Tibial nerve (tissue), 4 donors: ENCODE measurements around the gene RABEP2. TPM values are rescaled to one million over a fixed set of nuclear protein-coding genes. Genes with fewer than 3 reads are reported as not detected.

ENCODE experiments used
- DNase-seq, 2 donors: peaks; one replicate each; pipeline ENCODE4 v3.0.0-alpha.2; 2019; ENCODE audit warnings: low spot score in 2 of 2
- H3K27ac ChIP-seq, 4 donors: fragments of 200-600 bp; sonication (generic) in 3 of 4; one replicate each; pipeline ENCODE4 v1.5.1; 2017 to 2019; ENCODE audit warnings: mild to moderate bottlenecking in 1 of 4
- H3K27me3 ChIP-seq, 2 donors: fragments of 200-600 bp; sonication (generic) in 1 of 2; one replicate each; pipeline versions ENCODE4 v1.5.1 to v1.6.0; 2017 to 2019
- H3K36me3 ChIP-seq, 3 donors: fragments of 200-600 bp; sonication (generic); one replicate each; pipeline ENCODE4 v1.5.1; 2018 to 2019
- H3K4me1 ChIP-seq, 4 donors: fragments of 200-600 bp; sonication (generic) in 3 of 4; one replicate each; pipeline ENCODE4 v1.5.1; 2017 to 2019
- H3K4me3 ChIP-seq, 4 donors: fragments of 200-600 bp; sonication (generic) in 3 of 4; one replicate each; pipeline ENCODE4 v1.5.1; 2017 to 2019; ENCODE audit warnings: mild to moderate bottlenecking in 1 of 4, moderate library complexity in 1 of 4
- H3K9me3 ChIP-seq, 4 donors: fragments of 200-600 bp; sonication (generic) in 3 of 4; one replicate each; pipeline ENCODE4 v1.5.1; 2017 to 2019
- EP300 ChIP-seq, 2 donors: sonication (generic); formaldehyde crosslinking; IDR thresholded peaks; one replicate each; pipeline ENCODE4 v1.6.1; 2017; ENCODE audit warnings: antibody characterized with exemption in 2 of 2, mild to moderate bottlenecking in 1 of 2
- POLR2A ChIP-seq, 2 donors: fragments of 450-650 bp; IDR thresholded peaks; one replicate each; pipeline ENCODE4 v1.6.1; 2017; ENCODE audit warnings: antibody characterized with exemption in 2 of 2, mild to moderate bottlenecking in 2 of 2, moderate library complexity in 2 of 2
- WGBS, 2 donors: methylation state at CpG; one replicate each; pipeline ENCODE4 v1.1.5; 2018; 5-methylcytosine and 5-hydroxymethylcytosine counted together
- total RNA-seq, 4 donors: library from RNA; depleted of rRNA; stranded (reverse); fragments of >200 nt; gene quantifications; one replicate each; pipeline ENCODE4 v1.1.0, GENCODE V29; 2016
- TF ChIP-seq, protein P1 (sequence below), 5 experiments: fragments of 200-600 bp in 3 of 5; fragments of 450-650 bp in 2 of 5; sonication (generic) in 3 of 5; IDR thresholded peaks; one replicate each; pipeline ENCODE4 v1.5.1; 2016 to 2019; ENCODE audit warnings: antibody characterized with exemption in 5 of 5, mild to moderate bottlenecking in 3 of 5, moderate library complexity in 2 of 5

The RABEP2 gene
- total RNA-seq, 4 donors from 2014 or later: 30.3 to 57.0 (median 32.4) TPM

DNA sequence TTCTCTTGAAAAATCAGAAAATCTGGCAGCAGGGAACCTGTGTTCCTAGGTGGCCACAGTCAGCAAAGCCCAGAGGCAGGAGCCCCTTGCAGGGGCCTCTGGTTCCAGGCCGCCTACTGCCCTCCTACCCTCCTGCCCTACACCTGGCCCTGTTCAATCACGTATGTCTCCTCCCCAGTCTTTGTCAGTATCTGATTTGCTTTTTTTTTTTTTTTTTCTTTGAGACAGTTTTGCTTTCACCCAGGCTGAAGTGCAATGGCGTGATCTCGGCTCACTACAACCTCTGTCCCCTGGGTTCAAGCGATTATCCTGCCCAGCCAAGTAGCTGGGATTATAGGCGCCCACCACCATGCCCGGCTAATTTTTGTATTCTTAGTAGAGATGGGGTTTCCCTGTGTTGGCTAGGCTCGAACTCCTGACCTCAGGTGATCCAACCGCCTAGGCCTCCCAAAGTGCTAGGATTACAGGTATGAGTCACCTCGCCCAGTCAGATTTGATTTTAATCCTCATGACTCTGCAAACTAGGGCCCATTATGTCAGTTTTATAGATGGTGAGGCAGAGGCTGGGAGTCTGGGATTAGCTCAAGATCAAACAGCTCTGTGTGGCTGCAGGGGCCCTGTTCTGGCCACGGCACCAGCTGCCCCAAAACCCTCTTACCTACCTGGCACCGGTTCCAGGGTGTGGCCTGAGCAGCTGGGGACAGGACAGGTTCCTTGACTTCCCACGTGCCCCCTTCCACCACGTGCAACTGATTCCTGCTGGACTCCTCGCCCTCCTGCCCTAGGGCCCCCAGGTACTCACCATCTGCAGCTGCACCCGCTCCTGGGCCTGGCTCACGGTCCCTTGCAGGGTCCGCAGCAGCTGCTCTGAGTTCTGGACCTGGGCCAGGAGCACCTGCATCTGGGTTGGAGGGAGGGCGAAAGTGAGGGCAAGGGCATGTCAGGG, 14.7 kb downstream of the RABEP2 start:
- Histone ChIP-seq H3K27me3 (no peaks in the 10 kb centered on the region), H3K27ac (no peak overlapping the region), H3K4me3 (no peak overlapping the region), H3K9me3 (no peaks in the 10 kb centered on the region), H3K4me1 (no peaks in the 10 kb centered on the region), H3K36me3 (peaks cover 0 to 87% (median 14%) of the 10 kb centered on the region in 3 donors)
- 83 to 84% methylated on average over 16 to 19 of the region's 19 CpGs for WGBS, 2 donors
- no peak for TF ChIP-seq POLR2A (IDR thresholded peaks at IDR 0.05)
- no peak for TF ChIP-seq EP300 (IDR thresholded peaks at IDR 0.05)
- TF ChIP-seq, protein P1, sequence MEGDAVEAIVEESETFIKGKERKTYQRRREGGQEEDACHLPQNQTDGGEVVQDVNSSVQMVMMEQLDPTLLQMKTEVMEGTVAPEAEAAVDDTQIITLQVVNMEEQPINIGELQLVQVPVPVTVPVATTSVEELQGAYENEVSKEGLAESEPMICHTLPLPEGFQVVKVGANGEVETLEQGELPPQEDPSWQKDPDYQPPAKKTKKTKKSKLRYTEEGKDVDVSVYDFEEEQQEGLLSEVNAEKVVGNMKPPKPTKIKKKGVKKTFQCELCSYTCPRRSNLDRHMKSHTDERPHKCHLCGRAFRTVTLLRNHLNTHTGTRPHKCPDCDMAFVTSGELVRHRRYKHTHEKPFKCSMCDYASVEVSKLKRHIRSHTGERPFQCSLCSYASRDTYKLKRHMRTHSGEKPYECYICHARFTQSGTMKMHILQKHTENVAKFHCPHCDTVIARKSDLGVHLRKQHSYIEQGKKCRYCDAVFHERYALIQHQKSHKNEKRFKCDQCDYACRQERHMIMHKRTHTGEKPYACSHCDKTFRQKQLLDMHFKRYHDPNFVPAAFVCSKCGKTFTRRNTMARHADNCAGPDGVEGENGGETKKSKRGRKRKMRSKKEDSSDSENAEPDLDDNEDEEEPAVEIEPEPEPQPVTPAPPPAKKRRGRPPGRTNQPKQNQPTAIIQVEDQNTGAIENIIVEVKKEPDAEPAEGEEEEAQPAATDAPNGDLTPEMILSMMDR (IDR thresholded peaks at IDR 0.05): no peak
- no peak for DNase-seq

DNA sequence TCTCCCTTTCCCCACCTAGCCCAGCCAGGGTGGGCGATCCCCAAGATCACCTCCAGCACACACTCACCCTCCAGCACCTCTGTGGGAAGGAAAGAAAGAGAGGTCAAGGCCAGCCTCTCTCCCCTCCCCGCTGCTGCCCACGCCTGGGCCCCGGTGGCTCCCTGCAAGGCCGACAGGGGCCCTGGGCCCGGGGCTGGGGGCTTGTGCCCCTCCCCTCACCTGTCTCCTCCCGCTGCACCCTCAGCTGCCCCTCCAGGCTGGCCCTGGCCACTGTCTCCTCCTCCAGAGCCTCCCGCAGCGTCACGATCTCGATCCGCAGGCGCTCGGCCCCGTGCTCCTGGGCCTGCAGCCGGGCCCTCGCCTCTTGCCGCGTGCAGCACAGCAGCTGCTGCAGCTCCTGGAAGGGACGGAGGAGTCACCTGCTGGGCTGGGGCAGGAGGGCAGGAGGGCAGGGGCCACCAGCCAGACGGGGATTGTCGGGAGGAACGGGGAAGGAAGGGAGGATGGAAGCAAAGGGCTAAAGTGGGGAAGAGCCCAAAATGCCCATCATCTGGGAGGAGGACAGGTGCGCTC, 19.2 kb downstream of the RABEP2 start:
- no peaks in the 10 kb centered on the region for H3K9me3 ChIP-seq
- 73 to 76% methylated on average over 24 of the region's 24 CpGs for WGBS, 2 donors
- TF ChIP-seq EP300 (IDR thresholded peaks at IDR 0.05) (no peak), POLR2A (IDR thresholded peaks at IDR 0.05) (no peak)
- TF ChIP-seq, protein P1 (IDR thresholded peaks at IDR 0.05): no peak
- H3K36me3 ChIP-seq: peaks cover 0 to 64% (median 5%) of the 10 kb centered on the region in 3 donors
- H3K27me3 ChIP-seq: no peaks in the 10 kb centered on the region
- no peak for DNase-seq
- H3K4me3 ChIP-seq: no peak overlapping the region
- H3K4me1 ChIP-seq: no peaks in the 10 kb centered on the region
- H3K27ac ChIP-seq: no peak overlapping the region

DNA sequence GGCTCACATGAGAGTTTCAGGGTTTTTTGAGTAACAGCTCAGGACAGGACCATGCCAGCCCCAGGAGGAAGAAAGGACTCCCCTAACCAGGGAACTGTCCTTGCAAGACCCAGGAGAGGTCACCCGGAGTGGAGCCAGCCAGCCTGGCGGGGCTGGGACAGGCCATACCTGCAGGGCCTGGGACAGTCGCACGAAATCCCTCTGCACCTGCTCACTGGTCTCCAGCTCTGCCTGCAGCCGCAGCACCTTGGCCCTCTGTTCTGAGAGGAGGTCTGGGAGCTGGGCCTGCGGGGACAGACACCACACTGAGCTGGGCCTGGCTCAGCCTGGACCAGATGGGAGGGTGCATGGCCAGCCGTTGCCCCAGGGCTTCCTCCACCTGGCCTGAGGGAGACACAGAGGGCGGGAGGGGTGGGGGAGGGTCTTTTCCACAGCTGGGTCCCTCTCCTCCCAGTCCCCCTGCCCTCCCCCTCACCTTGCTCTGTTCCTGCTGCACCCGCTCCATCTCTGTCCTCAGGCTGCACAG, 19.7 kb downstream of the RABEP2 start:
- no peak for TF ChIP-seq EP300 (IDR thresholded peaks at IDR 0.05)
- no peak for TF ChIP-seq POLR2A (IDR thresholded peaks at IDR 0.05)
- TF ChIP-seq, protein P1 (IDR thresholded peaks at IDR 0.05): no peak
- Histone ChIP-seq H3K36me3 (peaks cover 0 to 62% (median 5%) of the 10 kb centered on the region in 3 donors), H3K9me3 (no peaks in the 10 kb centered on the region), H3K4me1 (no peaks in the 10 kb centered on the region), H3K27me3 (no peaks in the 10 kb centered on the region), H3K4me3 (no peak overlapping the region), H3K27ac (no peak overlapping the region)
- WGBS, 2 donors: 64 to 82% methylated on average over 5 to 9 of the region's 9 CpGs
- DNase-seq: no peak

DNA sequence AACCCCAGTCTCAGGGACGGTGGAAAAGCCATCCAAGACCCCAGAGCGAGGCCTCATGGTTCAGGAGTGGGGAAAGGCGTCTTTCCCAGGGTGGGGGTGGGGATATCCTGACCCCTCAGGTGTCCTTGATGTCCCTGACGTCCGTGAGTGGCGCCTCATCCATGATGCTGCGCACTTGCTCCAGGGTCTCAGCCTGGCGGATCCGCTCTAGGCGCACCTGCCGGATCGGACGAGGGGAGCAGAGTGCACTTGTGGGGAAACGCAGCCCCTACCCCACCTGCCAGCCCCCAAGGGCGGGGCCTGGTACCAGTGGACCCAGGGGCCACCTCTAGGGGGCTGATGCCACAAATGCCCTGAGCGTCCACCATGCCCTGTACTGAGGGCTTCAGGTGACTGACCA, 20.2 kb downstream of the RABEP2 start:
- TF ChIP-seq, protein P1 (IDR thresholded peaks at IDR 0.05): no peak
- TF ChIP-seq POLR2A (IDR thresholded peaks at IDR 0.05) (no peak), EP300 (IDR thresholded peaks at IDR 0.05) (no peak)
- no peaks in the 10 kb centered on the region for H3K9me3 ChIP-seq
- no peak overlapping the region for H3K27ac ChIP-seq
- H3K4me1 ChIP-seq: no peaks in the 10 kb centered on the region
- H3K36me3 ChIP-seq: peaks cover 0 to 62% (median 5%) of the 10 kb centered on the region in 3 donors
- no peak overlapping the region for H3K4me3 ChIP-seq
- no peaks in the 10 kb centered on the region for H3K27me3 ChIP-seq
- WGBS, 2 donors: 89 to 93% methylated on average over 12 to 14 of the region's 16 CpGs
- no peak for DNase-seq

DNA sequence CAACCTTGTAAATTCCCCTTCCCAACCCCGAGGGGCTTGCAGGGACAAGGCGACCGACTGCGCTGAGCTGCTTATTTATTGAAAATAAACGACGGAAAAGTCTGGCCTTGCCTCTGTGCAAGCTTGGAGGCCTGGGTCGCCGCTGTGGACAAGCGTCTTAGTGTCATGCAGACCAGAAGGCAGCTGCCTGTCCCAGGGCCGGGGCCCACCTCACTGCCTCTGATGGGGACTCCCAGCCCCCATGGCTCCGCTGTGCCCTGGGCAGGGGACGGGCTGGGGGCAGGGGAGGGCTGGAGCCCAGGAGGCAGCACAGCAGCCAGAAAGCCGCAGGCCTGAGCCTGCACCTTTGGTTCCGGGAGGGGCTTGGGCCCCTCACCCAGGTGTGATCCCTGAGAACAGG, 20.7 kb downstream of the RABEP2 start:
- TF ChIP-seq, protein P1 (IDR thresholded peaks at IDR 0.05): no peak
- no peak for TF ChIP-seq EP300 (IDR thresholded peaks at IDR 0.05)
- no peak for TF ChIP-seq POLR2A (IDR thresholded peaks at IDR 0.05)
- H3K27me3 ChIP-seq: no peaks in the 10 kb centered on the region
- no peak overlapping the region for H3K4me3 ChIP-seq
- H3K27ac ChIP-seq: no peak overlapping the region
- 82 to 83% methylated on average over 10 to 14 of the region's 14 CpGs for WGBS, 2 donors
- no peaks in the 10 kb centered on the region for H3K4me1 ChIP-seq
- no peak for DNase-seq
- H3K9me3 ChIP-seq: no peaks in the 10 kb centered on the region
- peaks cover 0 to 62% (median 5%) of the 10 kb centered on the region in 3 donors for H3K36me3 ChIP-seq
